HEK293T (cell line): ENCODE results near the gene TMEM171.

Source experiments
- CTBP1 ChIP-seq: fragments of 450-650 bp; IDR thresholded peaks from 2 replicates; pipeline ENCODE4 v1.6.1; 2016; ENCODE audit warnings: borderline replicate concordance
- FOXA1 ChIP-seq: fragments of 450-650 bp; IDR thresholded peaks from 2 replicates; pipeline ENCODE4 v1.6.1; 2016; ENCODE audit warnings: mild to moderate bottlenecking
- FOXK2 ChIP-seq: fragments of 450-650 bp; IDR thresholded peaks from 2 replicates; pipeline ENCODE4 v1.6.1; 2016; ENCODE audit warnings: mild to moderate bottlenecking
- FOXM1 ChIP-seq: fragments of 450-650 bp; IDR thresholded peaks from 2 replicates; pipeline ENCODE4 v1.6.1; 2017; ENCODE audit warnings: mild to moderate bottlenecking, borderline replicate concordance
- SUZ12 ChIP-seq: fragments of 450-650 bp; IDR thresholded peaks from 2 replicates; pipeline ENCODE4 v1.6.1; 2016; ENCODE audit warnings: mild to moderate bottlenecking

GRCh38 chr5:73130811-73131210, 10.4 kb downstream of the TMEM171 start:
- no peak for TF ChIP-seq FOXA1
- TF ChIP-seq SUZ12 = no peak
- no peak for TF ChIP-seq FOXK2
- TF ChIP-seq FOXM1 = no peak
- no peak for TF ChIP-seq CTBP1
